GM15510 (cell line): ENCODE measurements around the gene IGIP.
A peak's percentile ranks its signal among the peaks of the same experiment; 100 is the strongest.

Source experiments
- POLR2A ChIP-seq: IDR thresholded peaks from 3 replicates; pipeline ENCODE4 v1.6.1; 2011; ENCODE audit warnings: borderline replicate concordance; ENCODE audit not compliant: insufficient read length; ENCODE audit errors: extremely low read depth

The IGIP gene

DNA sequence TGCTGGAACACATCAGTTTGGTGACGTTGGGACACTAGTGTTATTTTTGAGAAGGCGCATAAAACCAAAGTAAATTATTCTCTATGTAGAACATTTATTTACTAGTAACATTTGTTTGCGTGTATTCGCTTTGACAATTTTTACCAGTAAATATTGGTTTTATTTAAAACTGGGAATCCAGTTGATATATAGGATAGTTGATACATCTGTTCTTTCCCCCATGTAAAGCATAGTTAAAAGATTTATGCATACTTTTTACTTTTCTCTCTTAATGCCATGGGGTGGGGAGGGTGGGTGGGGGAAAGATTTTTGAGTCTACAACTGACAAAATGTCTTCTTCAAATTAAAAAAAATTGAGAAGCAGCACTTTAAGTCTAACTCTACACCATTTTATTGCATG lies at the start of gene IGIP:
Gene IGIP, plus strand, starts transcription at position 301 of the 400 bp plus-strand sequence. CDS start 2,540 bp downstream, outside the sequence.
- no peak for TF ChIP-seq POLR2A

DNA sequence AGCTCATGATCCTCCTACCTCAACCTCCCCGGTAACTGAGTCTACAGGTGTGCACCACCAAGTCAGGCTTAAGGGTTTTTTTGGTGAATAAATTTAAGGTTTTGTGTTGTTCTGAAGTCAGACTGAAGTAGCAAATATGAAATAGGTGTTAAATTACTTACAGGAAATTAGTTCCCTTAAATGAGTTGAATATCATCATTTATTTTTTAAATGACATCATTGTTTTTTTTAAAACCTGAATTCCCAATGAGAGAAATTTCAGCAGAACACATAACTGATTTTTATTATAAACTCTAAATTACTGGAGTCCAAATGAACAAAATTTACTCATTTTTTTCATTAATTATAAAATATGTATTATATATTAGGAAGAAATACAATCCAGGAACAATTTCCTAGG lies 49.6 kb upstream of the IGIP start:
- TF ChIP-seq POLR2A = no peak

DNA sequence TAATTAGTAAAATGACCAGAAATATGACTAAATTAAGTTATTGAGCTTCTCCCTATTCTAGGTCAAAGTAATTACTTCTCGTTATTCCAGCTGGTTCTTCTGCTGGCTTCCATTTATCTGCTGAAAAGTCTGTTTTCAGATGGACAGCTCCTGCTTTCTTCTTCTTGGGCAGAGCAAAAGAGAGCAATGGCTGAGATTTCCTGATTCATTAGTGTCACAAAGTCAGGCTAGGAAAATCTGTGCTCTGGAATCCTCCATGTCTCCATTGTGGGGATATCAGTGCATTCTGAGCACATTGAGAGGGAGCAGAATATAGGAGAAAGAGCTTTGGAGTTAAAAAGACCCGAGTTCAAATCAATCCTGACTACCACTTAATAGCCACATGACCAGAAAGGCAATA lies 48.9 kb upstream of the IGIP start:
- TF ChIP-seq POLR2A = no peak

DNA sequence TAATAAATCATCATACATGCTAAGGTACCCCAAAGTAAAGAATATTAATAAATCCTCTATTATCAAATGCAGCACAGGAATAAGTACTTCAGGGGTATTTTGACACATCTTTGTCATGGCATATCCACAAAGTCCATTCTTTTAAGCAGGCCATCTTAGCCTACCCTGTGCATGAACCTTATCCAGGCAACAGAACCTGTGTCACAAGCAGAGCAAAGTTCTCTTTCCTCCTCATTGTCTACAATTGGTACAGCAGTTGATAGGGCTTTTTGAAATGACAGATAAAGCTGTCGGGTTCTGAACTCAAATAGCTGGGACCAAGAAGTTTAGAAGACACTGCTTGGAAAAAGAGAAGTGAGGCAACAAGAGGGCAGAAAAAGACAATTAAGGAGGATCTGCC lies 42.6 kb upstream of the IGIP start:
- no peak for TF ChIP-seq POLR2A

DNA sequence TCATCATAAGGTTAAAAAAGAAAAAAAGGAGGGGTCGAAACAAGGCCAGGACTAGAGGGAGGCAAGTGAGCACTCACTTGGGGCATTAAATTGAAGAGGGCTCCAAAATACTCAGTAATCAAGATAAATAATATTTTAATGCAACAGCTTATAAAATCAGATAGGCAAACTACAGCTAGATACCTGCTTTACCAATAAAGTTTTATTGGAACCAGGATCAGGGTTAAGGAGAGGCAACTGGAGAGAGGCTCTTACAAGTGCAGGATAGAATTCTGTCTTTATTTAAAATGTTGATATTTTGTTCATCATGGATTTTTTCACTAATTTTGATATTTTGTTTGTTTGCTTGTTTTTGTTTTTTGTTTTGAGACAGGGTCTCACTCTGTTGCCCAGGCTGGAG lies 42.1 kb upstream of the IGIP start:
- TF ChIP-seq POLR2A = no peak

DNA sequence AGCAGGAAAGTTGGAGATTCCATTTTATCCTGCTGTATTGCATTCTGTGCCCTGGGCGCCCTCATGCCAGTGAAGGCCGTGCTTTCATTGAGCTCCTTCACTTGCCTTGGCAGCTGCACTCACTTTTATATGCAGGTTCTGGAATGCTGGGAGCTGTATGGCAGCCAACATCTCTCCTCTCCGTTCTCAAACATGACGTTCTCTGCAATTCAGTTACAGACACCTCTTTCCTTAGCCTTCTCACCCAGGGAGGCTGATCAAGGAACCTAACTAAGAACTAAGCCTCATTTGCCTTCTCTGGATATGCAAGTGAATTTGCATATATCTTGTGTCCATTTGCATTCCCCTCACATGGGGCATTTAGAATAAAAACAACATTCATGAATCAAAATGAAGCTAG lies 41.2 kb upstream of the IGIP start:
- TF ChIP-seq POLR2A = no peak

DNA sequence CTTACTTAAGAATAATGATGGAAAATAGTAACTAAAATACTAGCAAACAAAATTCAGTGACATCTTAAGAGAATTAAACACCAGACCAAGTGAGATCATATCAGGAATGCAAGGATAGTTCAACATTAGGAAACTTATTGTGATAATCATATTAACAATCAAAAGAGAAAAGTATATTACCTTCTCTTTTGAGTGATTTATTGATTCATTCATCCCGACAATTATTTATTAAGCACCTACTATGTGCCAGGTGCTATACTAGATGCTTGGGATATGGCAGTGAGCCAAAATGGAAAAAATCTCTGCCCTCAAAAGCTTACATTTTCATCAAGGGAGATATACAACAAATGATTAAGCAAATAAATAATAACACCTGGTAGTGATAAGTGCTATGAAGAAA lies 35.5 kb upstream of the IGIP start:
- no peak for TF ChIP-seq POLR2A

DNA sequence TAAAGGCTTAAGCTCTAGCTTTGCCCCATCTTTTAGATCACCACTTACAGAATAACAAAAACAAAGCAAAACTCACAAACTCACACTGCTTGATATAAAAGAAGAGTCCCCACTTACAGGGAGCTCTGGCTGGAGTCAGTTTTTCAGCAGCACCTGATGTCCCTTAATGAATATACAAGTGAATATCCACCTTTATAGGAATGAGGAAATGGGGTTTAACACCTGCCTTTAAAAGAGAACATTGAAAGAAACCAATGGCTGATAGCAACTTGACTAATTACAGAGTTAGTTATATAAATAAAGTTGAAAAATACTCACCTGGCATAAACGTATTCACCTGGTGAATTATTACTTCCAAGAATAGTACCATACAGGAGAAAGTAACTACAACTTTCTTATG lies 32.6 kb upstream of the IGIP start:
- TF ChIP-seq POLR2A = no peak

DNA sequence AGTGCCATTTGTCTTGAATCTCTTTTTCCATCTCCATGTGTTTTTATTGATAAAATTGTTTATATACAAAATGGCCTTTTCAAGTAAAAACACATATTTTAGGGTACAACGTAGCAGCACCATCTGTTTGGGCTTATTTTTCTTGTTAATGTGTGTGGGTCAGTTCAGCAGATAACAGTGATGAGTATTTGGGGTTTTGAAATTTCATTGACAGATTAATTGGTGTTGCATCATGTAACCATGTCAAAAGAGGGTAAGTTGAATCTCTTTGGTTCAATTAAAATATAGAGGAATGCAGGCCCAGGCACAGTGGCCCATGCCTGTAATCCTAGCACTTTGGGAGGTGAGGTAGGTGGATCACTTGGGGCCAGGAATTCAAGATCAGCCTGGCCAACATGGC lies 31.9 kb upstream of the IGIP start:
- no peak for TF ChIP-seq POLR2A

DNA sequence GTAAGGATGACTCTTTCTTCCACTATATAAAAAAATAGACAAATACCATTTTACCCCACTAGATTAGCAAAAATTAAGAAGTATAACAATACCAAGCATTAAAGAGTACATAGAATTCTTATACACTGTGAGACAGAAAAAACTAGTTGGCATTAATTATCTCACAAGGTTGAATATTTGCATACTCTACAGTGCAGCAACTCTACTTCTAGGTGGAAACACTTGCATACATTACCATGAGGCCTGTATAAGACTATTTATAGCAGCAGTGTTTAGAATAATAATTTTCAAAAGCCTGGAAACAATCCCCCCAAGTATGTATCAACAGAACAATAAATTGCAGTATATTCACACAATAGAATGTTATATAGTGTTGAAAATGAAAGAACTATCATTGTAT lies 30.8 kb upstream of the IGIP start:
- TF ChIP-seq POLR2A = no peak

DNA sequence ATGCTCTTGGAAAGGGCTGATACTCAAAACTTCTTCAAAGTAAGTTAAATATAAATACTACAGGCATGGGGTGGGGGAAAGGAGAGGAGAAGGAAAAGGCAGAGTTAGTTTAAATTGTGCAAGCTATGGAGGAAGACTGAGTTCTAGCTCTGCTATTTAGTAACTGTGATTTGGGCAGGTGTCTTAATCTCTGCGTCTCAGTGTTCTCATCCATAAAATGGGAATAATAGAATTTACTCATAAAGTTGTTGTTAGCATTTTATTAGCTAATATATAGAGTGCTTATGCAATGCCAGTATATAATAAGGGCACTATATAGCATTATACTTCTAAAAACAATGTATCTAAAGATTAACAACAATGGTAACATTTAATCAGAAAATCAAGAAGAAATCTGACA lies 24.6 kb upstream of the IGIP start:
- TF ChIP-seq POLR2A = no peak

DNA sequence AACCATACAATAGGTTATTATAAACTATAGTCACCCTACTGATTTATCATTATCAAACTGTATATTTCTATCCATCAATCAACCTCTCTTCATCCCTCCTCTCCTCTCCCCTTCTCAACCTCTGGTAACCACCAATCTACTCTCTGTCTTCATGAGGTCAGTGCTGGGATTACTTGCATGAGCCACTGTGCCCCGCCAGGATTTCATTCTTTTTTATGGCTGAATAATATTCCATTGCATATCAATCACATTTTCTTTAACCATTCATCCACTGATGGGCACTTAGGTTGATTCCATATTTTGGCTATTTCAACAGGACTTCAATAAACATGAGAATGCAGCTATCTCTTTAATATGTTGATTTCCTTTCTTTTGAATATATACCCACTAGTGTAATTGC lies 22.6 kb upstream of the IGIP start:
- no peak for TF ChIP-seq POLR2A

DNA sequence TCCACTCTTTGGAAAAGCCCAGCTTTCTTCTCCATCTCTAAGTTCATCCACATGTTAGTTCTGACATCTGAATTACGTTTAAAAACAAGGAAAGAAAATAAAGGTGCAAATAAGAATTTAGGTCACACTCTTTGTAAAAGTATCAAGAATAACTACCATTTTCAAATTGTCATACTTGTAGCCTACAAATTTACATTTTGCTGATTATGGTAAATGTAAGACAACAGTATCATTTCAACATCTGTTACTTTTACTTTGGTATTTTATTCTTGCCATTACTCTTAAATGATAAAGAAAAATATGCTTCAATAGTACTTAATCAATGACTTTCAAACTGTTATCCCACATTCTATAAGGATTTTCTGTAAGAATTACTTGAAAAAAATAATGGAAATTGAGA lies 21.6 kb upstream of the IGIP start:
- no peak for TF ChIP-seq POLR2A

DNA sequence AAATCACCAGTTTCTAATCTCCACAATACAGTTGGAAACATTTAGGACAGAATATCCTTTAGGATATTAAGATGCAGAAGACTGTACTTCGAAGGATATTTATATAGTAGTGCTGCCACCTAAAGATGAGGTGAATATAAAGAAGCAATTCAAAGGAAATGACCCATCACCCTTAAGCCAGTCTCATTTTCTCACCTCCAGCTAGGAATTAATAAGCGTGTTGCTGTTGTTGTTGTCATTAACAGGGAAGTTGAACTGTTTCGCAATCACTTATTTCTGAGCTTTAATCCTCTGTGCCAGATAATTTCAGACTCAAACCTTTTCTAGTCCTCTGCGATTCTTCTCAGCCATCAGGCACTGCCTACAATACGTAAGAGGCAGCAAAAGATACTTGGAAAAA lies 19.6 kb upstream of the IGIP start:
- TF ChIP-seq POLR2A = no peak

DNA sequence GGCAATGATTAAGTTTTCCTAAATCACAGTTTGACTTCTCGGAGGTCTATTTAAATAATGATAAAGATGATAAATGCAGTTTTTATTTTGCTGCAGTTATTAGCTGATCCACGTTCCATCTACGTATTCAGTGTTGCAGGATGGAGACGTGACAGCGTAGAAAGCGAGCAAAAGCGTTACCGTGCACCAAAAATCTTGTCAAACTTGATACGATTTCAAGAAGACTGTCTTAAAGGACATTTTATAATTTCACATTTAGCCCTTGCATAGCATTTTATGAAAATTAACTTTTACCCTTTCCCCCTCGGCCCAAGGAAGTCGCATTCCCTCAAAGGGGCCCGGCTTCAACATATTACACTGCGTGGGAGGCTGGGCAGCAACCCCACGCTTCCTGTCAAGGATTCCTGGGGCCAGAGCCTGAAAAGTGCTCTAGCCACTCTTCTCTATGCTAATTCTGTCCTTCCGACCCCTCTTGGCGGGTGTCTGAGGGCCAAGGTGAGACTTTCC lies 18.9 kb upstream of the IGIP start:
- TF ChIP-seq POLR2A = no peak

DNA sequence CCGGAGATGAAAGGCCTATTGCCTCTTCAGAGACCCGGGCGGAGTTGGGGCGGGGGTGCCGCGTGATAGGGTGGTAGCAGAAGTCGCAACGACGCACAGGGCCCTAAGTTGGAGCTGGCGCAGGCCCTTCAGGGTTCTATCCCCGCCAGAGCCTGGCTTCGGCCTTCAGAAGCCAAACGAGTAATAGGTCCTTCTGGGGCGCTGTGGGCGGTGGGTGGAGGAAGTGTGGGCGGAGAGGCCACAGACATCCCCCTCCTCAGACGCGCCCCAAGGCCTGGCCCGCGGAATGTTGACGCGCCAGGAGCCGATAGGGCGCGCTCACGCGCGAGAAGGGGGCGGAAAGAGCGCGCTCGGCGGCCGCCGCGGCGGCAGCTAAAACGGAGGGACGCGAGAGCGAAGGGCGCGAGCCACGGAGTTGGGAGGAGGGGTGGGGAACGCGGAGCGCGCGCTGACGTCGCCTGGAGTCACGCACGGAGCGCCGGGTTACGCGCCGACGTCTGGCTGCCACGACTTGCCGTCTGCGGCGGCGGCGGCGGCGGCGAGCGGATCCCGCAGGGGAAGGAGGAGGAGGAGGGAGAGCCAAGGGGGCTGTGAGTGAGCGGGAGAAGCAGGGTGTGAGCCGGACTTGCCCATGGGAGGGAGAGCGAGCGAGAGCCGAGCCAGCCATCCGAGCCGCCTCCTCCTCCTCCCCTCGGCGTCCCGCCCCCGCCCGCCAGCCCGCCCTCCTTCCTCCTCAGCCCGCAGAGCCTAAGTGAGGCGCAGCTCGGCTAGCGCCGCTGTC lies 18.2 kb upstream of the IGIP start:
- peak; percentile 82 for TF ChIP-seq POLR2A
